Activated B cell treated with CpG ODN at 0.5 μM for 24 hours (primary cell): ENCODE data around the gene MAGEC3. TPM values are rescaled to one million over a fixed set of nuclear protein-coding genes. Genes with fewer than 3 reads are reported as not detected.

Experiments
- ATAC-seq: fragments of 200-7000 bp; cut with Tn5 transposase; one replicate; pipeline ENCODE4 v1.10.0; 2021; ENCODE audit warnings: low read depth, mild to moderate bottlenecking, moderate library complexity
- CTCF ChIA-PET: fragments of 350-600 bp; sonication (Branson Sonifier 250); formaldehyde crosslinking; loops from one replicate; lab custom pipeline; 2021; ENCODE audit warnings: antibody characterized with exemption; lab: Charles Lee
- POLR2A ChIA-PET: fragments of 350-600 bp; sonication (Branson Sonifier 250); formaldehyde crosslinking; loops from one replicate; lab custom pipeline; 2021; ENCODE audit warnings: antibody characterized with exemption; lab: Charles Lee
- DNase-seq: peaks from one replicate; pipeline ENCODE4 v3.0.0; 2022
- H3K27ac Mint-ChIP-seq: one replicate; pipeline ENCODE4 v1.8.0; 2020; ENCODE audit warnings: mixed read lengths
- H3K27me3 Mint-ChIP-seq: one replicate; pipeline ENCODE4 v1.8.0; 2021; ENCODE audit warnings: mixed read lengths
- H3K36me3 Mint-ChIP-seq: one replicate; pipeline ENCODE4 v1.8.0; 2021; ENCODE audit warnings: low read depth, mixed read lengths
- H3K4me1 Mint-ChIP-seq: one replicate; pipeline ENCODE4 v1.8.0; 2021; ENCODE audit warnings: mixed read lengths
- H3K4me3 Mint-ChIP-seq: one replicate; pipeline ENCODE4 v1.8.0; 2020; ENCODE audit warnings: mild to moderate bottlenecking, mixed read lengths
- H3K9me3 Mint-ChIP-seq: one replicate; pipeline ENCODE4 v1.8.0; 2020; ENCODE audit warnings: mixed read lengths
- intact Hi-C: fragments of 100-400 bp; cut with micrococcal nuclease; formaldehyde crosslinking; loops from one replicate; pipeline ENCODE4 v1.15.1; 2024
- total RNA-seq: library from RNA; stranded (reverse); gene quantifications from 2 replicates; pipeline ENCODE4 v1.2.3, GENCODE V29; 2022
- TF ChIP-seq, protein P1 (sequence below): fragments of 200-600 bp; IDR thresholded peaks from one replicate; pipeline ENCODE4 v1.8.0; 2022; ENCODE audit warnings: antibody characterized with exemption, mild to moderate bottlenecking

Gene MAGEC3, protein sequence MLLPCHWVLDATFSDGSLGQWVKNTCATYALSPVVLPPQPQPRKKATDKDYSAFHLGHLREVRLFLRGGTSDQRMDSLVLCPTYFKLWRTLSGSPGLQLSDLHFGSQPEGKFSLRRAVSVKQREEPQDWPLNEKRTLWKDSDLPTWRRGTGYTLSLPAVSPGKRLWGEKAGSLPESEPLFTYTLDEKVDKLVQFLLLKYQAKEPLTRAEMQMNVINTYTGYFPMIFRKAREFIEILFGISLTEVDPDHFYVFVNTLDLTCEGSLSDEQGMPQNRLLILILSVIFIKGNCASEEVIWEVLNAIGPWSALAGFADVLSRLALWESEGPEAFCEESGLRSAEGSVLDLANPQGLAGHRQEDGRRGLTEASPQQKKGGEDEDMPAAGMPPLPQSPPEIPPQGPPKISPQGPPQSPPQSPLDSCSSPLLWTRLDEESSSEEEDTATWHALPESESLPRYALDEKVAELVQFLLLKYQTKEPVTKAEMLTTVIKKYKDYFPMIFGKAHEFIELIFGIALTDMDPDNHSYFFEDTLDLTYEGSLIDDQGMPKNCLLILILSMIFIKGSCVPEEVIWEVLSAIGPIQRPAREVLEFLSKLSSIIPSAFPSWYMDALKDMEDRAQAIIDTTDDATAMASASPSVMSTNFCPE
- not detected in 2 replicates for total RNA-seq

- Mint-ChIP-seq H3K4me1 (no peaks in the 10 kb centered on the region), H3K27me3 (no peaks in the 10 kb centered on the region), H3K27ac (no peak within 1 kb of the TSS), H3K9me3 (peaks cover 6% of the 10 kb centered on the region), H3K4me3 (no peak within 1 kb of the TSS), H3K36me3 (no peaks in the 10 kb centered on the region)
- intact Hi-C loops, result no loop called here
- ATAC-seq (no peak), DNase-seq (no peak)
- TF ChIP-seq, protein P1, sequence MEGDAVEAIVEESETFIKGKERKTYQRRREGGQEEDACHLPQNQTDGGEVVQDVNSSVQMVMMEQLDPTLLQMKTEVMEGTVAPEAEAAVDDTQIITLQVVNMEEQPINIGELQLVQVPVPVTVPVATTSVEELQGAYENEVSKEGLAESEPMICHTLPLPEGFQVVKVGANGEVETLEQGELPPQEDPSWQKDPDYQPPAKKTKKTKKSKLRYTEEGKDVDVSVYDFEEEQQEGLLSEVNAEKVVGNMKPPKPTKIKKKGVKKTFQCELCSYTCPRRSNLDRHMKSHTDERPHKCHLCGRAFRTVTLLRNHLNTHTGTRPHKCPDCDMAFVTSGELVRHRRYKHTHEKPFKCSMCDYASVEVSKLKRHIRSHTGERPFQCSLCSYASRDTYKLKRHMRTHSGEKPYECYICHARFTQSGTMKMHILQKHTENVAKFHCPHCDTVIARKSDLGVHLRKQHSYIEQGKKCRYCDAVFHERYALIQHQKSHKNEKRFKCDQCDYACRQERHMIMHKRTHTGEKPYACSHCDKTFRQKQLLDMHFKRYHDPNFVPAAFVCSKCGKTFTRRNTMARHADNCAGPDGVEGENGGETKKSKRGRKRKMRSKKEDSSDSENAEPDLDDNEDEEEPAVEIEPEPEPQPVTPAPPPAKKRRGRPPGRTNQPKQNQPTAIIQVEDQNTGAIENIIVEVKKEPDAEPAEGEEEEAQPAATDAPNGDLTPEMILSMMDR, result no peak
- ChIA-PET CTCF (no interaction called here), POLR2A (no interaction called here)
Measured at GRCh38 chrX:141838016-141838415, at the start of gene MAGEC3. TSS of gene MAGEC3 (plus strand) at chrX:141838316. CDS start at chrX:141838316, 0 bp downstream.

DNA sequence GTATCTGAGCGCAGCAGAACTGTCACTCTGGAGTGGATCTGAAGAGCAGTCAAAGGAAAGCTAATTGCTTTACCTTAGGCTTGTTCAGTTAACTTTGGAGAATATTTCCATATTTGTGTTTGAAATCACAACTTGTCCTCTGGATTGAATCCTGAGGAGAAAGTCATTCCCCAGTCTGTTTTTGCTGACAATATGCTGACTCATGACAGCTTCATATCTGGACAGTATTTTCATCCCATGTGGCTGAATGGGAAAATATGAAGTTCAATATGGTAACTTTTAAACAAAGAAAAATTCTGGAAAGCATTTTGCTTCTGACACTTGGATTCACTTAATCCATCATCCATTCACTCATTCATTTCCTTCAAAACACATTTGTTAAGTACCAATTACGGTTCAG lies 46.3 kb upstream of the MAGEC3 start:
- ChIA-PET POLR2A (no interaction called here), CTCF (no interaction called here)
- H3K27me3 Mint-ChIP-seq, result no peaks in the 10 kb centered on the region
- H3K27ac Mint-ChIP-seq, result no peak overlapping the region
- H3K36me3 Mint-ChIP-seq, result no peaks in the 10 kb centered on the region
- H3K9me3 Mint-ChIP-seq, result no peaks in the 10 kb centered on the region
- no peak overlapping the region for H3K4me3 Mint-ChIP-seq
- no peaks in the 10 kb centered on the region for H3K4me1 Mint-ChIP-seq
- no peak for DNase-seq
- ATAC-seq, result no peak
- intact Hi-C loops, result no loop called here
- TF ChIP-seq, protein P1, result no peak

DNA sequence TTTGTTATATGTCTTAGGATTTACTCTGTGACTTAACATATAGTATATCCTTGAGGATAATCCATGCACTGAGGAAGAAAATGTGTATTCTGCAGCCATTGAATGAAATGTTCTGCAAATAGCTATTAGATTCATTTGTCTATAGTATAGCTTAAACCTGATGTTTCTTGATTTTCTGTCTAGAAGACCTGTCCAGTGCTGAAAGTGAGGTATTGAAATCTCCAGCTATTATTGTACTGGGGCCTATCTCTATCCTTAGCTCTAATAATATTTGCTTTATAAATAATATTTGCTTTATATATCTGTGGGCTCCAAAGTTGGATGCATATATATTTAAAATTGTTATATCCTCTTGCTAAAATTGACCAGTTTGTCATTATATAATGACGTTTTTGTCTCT lies 26.7 kb upstream of the MAGEC3 start:
- H3K4me1 Mint-ChIP-seq, result no peaks in the 10 kb centered on the region
- TF ChIP-seq, protein P1, result no peak
- CTCF ChIA-PET, result no interaction called here
- H3K9me3 Mint-ChIP-seq, result peaks cover 3% of the 10 kb centered on the region
- no peaks in the 10 kb centered on the region for H3K36me3 Mint-ChIP-seq
- POLR2A ChIA-PET, result no interaction called here
- intact Hi-C loops, result no loop called here
- no peak for DNase-seq
- no peaks in the 10 kb centered on the region for H3K27me3 Mint-ChIP-seq
- ATAC-seq, result no peak
- no peak overlapping the region for H3K27ac Mint-ChIP-seq
- no peak overlapping the region for H3K4me3 Mint-ChIP-seq

- Mint-ChIP-seq H3K9me3 (no peaks in the 10 kb centered on the region), H3K27me3 (no peaks in the 10 kb centered on the region), H3K36me3 (no peaks in the 10 kb centered on the region), H3K4me3 (no peak overlapping the region), H3K27ac (no peak overlapping the region), H3K4me1 (no peaks in the 10 kb centered on the region)
- POLR2A ChIA-PET, result no interaction called here
- CTCF ChIA-PET, result no interaction called here
- TF ChIP-seq, protein P1, result no peak
- ATAC-seq (no peak), DNase-seq (no peak)
- intact Hi-C loops, result no loop called here
Measured at GRCh38 chrX:141814213-141814857, 23.8 kb upstream of the MAGEC3 start.

DNA sequence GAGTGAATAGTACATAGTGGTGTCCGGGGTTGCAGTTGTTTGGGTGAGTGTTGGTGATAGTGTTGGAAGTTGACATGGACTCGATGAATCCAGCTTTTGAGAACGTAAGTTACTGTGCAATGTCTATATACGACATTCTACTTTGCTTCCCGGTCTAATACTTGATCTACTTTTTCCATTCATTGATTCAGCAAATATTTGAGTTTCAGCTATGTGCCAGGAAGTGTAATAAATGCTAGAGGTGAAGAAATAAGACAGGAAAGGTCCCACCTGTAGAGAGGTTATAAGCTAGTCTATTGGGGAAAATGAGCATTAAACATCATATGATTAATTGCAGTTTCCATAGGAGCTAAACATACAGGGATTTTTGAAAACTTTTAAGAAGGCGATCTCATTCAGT lies 22.2 kb upstream of the MAGEC3 start:
- Mint-ChIP-seq H3K4me3 (no peak overlapping the region), H3K27me3 (no peaks in the 10 kb centered on the region), H3K9me3 (no peaks in the 10 kb centered on the region), H3K4me1 (no peaks in the 10 kb centered on the region), H3K36me3 (no peaks in the 10 kb centered on the region), H3K27ac (no peak overlapping the region)
- ChIA-PET POLR2A (no interaction called here), CTCF (no interaction called here)
- TF ChIP-seq, protein P1, result no peak
- ATAC-seq, result no peak
- intact Hi-C loops, result no loop called here
- DNase-seq, result no peak
